ENCODE measurements around the gene ZNF823.

ZNF823 gene

DNA sequence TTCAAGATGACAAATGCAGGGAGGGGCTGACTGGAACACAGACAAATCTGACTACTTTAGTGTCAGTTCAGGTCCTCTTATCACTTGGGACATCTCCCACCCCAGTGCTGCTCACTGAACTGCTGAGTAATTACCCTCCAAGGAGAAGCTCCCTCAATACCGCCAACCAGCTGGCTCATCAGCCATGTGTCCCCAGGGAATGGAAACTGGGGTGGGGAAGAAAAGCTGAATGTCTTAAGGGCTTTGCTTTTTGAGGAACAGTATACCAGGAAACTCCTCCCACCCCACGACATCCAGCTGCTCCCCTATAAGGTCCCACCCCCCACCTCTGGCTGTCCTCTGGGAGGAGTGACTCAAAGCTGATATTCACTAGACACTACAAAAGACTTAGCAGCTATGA, 2.0 kb downstream of the ZNF823 start:
- DNase-seq, result no peak

DNA sequence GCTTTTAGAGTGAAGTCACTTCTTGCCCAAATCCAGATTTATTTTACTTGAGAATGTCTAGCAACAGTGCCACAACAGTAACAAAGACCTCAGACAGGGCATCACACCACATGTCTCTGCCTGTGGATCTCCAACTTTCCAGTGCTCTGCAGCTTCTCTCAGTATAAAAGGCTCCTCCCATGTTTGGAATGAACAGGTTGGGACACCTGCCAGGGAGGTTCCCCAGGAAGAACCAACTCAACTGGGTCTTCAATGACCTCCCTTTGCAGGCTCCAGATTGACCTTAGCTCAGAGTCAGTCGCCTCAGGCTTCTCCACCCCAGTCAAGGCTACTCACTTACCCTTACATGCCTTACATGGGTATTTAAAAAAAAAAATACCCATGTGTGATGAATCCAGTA, 3.4 kb downstream of the ZNF823 start:
- no peak for DNase-seq

DNA sequence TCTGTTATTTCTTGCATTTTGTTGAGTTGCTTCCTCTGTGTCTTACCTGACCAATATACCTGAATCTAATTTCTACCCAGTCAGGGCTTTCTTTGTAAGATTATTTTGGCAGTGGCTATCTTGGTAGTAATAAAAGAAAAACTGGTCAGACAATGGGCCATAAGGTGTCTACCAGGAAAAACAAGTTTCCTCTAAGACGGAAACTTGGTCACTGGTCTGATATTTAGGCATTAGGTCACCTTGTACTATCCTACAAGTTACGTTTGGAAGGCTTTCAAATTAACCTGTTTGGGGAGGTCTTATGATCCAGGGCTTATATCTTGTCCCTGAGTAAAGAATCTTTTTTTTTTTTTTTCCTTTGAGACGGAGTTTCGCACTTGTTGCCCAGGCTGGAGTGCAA, 9.2 kb downstream of the ZNF823 start:
- DNase-seq, result no peak

DNA sequence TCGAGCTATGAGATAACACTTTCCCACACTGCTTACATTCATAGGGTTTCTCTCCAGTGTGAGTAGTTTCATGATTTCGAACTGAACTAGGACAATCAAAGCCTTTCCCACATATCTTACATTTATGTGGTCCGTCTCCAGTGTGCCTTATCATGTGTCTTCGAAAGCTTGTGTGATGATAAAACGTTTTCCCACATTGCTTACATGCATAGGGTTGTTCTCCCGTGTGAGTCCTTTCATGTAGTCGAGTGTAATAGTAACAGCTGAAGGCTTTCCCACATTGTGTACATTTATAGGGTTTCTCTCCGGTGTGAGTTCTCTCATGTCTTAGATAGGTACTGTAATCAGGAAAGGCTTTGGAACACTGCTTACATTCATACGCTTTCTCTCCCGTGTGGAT, 16.3 kb downstream of the ZNF823 start:
- no peak for DNase-seq

DNA sequence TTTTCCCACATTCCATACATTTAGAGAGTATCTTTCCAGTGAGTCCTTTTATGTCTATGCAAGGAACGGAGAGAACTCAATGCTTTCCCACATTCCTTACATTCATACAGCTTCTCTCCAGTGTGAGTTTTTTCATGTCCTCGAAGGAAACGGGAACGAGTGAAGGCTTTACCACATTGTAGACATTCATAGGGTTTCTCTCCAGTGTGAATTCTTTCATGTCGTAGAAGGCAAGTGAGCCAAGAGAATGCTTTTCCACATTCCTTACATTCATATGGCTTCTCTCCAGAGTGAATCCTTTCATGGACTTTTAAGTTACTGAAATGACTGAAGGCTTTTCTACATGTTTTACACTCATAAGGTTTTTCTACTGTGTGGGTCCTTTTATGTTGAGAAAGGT, 17.1 kb downstream of the ZNF823 start:
- no peak for DNase-seq

DNA sequence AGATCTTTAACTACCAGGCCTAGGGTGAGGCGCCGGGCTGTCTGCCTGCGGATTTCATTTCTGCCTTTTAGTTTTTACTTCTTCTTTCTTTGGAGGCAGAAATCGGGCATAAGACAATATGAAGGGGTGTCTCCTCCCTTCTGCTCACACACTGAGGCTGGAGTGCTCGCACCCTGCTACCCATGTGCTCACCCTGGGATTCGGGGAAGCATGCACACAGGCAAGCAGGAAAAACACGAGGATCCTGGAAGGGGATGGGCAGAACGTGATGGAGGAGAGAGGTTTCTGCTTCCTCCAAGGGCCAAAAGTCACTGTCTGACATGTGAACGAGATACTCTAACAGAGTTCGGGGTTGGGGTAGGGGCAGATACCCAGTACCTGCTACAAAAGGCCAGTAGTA, 28.4 kb downstream of the ZNF823 start:
- DNase-seq, result no peak

DNA sequence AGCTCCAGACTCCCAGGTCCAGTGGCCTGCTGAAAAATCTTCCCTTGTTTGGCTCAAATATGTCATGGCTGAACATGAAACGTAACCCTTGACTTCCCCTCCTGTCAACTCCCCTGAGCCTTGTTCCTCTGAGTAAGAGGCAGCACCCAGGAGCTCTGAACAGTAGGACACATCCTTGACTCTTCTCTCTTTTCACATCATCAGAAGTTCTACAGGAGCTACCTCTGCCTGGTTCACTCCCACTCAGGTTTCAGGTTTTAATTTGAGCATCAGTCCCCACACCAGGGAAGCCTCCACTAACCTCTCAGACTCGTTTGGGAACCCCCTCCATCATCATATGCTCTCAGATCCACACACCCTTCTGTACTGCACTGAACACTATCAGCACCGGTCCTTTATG, 30.3 kb downstream of the ZNF823 start:
- DNase-seq, result no peak

DNA sequence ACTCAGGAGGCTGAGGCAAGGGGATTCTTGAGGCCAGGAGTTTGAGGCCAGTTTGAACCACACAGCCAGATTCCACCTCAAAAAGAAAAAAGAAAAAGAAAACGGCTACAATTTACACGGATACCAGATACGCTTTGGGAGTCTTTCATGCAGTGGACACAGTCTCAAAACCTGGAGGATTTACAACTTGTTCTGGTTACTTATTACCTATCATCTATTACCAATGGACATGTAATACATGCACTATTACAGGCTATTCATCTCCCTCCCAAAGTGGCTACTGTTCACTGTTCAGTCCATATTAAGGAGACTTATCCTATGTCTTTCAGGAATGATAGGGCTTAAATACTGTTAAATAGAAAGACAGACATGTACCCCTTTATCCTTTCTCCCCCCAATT, 33.3 kb downstream of the ZNF823 start:
- DNase-seq, result no peak

DNA sequence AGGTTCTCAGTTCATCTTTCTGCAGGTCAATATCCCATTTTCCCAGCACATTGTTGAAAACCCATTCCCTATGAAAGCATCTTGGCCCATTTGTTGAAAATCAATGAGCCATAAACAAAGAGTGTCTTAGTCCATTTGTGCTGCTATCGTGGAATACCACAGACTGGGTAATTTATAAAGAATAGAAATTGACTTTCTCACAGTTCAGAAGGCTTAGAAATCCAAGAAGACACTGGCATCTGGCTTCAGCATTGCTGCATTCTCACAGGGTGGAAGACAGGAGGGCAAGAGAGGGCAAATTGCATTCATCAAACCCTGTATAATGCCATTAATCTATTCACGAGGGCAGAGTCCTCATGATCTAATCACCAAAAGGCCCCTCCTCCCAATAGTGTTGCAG, 34.1 kb downstream of the ZNF823 start:
- DNase-seq, result no peak

DNA sequence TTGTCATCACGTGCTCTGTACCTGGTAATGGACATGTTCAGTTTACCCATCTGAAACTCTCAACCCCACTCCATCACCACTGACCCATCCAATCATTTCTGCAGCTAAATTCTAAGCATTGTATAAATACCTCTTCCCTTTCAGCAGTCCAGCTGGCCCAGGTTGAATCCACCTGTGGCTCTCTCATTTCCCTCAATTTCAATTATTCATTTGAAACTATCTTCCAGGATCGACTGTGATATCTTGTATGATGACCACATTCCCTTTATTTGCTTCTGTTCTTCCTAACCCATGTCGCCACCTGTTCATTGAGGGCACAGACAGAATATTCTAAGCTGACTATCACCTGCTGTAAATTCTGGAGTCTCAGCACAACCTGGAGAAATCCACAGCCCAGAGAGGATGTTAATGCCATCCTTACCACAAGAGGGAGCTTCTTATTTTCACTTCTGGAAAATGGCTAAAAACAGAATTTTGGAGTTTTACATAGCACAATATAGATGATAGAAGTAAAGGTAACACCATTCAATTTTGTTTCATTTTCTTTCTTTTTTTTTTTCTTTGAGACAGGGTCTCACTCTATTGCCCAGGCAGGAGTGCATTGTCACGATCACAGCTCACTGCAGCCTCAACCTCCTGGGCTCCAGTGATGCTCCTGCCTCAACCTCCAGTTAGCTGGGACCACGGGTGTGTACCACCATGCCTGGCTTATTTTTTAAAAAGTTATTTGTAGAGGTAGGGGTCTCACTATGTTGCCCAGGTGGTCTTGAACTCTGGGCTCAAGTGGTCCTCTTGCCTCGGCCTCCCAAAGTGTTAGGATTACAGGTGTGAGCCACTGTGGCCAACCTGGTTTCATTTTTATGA, 38.6 kb downstream of the ZNF823 start:
- DNase-seq, result no peak

DNA sequence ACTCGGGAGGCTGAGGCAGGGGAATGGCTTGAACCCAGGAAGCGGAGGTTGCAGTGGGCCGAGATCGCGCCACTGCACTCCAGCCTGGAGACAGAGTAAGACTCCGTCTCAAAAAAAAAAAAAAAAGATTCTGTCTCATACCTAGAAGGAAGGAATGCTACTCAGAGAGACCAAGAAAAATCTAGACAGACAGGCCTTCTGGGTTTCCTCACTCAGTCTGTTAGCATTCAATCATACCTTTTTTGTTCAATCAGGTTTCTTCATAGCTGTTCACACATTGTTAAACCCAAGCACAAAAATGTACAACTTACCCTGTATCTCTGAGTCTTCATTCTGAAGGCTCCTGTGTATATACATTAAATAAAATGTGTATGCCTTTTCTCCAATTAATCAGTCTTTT, 40.5 kb downstream of the ZNF823 start:
- no peak for DNase-seq

DNA sequence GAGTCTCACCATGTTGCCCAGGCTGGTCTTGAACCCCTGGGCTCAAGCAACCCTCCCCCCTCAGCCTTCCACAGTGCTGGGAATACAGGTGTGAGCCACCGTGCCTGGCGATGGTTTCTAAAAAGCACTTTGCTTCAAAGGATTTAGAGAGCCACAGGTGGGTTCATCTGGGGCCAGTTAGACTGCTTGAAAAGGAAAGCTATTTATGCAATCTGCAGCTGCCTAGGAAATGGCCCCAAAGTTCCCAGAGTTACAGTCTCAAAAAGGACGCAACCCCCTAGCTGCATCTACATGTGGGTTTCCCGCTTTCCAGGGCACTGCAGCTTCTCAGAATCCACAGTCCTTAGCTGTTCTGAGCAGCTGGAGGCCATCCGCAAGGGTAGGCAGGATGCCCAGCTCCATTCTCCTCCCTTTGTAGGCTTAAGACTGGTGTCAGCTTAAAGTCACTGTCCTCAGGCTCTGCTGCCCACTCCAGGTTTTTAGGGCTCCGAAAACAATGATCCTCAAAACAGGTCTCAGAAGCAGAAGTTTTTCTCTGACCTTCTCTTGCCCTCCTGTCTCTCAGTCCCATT, 41.4 kb downstream of the ZNF823 start:
- no peak for DNase-seq

DNA sequence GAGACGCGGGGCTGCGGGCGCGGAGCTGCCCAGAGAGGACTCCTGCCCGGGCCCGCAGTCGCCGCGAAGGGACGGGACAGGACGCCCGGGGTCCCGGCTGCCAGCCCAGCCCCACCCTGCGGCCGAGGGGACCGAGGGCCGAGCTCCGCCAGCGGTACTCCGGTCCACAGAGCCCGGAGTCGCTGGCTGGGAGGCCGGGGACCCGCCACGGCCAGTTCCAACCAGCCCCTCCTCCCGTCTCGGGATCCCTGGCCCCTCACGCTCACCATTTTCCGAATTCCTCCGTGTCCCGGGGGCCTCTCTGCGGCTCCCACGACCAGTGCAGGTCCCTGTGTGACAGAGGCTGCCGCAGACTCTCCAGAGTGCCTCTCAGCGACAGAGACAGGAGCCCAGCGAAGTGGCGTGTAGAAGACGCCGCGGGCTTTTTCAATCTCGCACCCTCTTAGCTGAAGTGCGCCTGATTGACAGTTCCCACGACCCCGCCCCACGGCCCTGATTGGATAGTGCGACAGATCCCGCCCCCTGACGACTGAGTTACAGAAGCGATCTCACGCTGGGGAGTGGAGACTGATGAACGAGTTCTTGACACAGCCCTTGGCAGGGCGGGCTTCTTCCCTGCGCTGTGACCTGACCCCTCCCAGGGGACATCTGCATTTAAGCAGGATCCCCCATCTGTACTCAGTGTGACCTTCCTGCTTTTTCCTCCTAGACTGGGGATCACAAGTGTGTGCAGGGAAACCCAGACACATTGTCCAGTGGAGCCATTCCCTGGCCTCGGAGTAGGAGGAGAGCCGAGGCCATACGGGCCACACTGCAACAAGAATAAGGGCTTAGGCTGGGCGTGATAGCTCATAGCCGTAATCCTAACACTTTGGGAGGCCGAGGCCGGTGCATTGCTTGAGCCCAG, 44.0 kb downstream of the ZNF823 start:
- peak; percentile 81 for DNase-seq

DNA sequence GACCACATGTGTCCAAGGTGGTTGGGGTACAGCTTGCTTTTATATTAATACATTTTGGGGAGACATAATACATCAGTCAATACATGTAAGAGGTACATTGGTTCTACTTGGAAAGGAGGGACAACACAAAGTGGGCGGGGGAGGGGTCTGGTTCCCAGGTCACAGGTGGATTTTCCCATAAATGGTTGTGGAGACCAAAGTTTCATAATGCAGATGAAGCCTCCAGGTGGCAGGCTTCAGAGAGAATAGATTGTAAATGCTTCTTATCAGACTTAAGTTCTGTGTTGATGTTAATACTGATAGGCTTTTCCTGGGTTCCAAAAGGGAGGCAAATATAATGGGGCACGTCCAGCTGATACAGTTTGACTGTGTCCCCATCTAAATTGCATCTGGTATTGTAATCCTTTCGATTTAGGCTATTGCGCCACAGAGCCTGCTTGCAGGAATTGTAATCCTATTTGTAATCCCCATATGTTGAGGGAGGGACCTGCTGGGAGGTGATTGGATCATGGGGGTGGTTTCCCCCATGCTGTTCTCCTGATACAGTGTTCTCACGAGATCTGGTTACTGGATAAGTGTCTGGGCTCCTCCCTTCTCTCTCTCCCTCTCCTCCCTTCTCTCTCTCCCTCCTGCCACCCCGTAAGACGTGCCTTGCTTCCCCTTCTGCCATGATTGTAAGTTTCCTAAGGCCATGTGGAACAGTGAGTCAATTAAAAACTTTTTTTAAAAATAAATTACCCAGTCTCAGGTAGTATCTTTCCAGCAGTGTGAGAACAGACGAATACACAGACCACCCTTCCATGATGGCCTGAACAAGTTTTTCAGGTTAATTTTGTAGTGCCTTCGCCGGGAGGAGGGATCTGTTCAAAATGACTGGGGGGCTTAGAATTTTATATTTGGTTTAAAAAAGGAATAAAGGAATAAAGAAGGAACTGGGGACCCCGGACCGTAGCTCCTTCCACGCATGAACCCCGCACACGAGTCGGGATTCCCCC, 44.9 kb downstream of the ZNF823 start:
- DNase-seq, result peak; percentile 66

DNA sequence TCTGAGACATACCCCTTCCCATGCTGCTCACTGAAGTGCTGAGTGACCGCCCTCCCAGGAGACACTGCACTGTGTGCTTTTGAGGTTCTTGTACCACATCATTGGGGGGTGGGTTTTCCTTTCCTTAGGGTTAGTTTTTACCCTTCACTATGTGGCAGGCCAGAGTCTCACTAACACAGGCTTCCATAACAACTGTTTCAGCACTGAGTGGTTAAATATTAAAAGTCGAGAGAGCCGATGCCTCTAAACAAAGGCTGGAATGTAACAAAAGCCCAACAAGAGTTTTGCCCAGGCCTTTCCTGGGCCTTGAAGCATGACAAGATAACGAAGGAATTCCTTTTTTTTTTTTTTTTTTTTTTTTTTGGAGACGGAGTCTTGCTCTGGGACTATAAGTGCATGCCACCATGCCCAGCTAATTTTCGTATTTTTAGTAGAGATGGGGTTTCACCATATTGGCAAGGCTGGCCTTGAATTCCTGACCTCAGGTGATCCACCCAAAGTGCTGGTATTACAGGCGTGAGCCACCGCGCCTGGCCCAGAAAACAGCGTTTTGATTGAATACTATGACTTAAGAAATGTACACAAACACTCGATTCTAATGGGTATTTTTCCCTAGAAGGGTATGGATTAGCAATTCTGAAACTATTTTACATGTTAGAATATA, 46.5 kb downstream of the ZNF823 start:
- no peak for DNase-seq

DNA sequence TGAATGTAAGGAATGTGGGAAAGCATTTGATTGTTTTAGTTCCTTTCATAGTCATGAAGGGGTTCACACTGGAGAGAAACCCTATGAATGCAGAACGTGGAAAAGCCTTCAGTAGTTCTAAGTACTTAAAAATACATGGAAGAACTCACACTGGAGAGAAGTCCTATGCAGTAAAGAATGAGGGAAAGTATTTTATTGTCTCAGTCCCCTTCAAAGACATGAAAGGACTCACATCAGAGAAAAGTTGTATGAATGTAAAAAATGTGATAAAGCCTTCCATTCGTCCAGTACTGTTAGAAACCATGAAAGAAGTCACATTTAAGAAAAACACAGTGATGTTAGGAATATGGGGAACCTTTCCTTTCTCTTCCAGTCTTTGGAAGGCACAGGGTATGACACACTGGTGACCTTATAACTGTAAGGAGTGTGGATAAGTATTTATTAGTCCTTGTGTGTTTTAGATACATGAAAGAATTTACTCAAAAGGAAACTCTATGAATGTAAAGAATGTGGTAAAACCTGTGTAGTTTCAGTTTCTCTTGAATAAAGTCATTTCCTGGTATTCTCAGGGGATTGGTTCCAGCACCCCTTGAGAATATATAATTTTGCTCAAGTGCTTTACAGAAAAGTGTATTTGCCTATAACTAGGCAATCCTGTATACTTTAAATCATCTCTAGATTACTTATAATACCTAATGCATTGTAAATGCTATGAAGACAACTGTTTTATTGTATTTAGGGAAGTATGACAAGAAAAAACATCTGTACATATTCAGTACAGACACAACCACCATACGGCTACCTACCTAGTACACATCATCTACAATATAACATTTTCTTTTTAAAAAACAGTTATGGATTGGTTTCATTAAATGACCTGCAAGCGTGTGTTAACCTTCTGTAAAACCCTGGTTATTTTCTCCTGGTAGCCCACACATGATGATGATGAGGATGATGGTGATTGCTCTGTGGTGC, 52.8 kb downstream of the ZNF823 start:
- no peak for DNase-seq

DNA sequence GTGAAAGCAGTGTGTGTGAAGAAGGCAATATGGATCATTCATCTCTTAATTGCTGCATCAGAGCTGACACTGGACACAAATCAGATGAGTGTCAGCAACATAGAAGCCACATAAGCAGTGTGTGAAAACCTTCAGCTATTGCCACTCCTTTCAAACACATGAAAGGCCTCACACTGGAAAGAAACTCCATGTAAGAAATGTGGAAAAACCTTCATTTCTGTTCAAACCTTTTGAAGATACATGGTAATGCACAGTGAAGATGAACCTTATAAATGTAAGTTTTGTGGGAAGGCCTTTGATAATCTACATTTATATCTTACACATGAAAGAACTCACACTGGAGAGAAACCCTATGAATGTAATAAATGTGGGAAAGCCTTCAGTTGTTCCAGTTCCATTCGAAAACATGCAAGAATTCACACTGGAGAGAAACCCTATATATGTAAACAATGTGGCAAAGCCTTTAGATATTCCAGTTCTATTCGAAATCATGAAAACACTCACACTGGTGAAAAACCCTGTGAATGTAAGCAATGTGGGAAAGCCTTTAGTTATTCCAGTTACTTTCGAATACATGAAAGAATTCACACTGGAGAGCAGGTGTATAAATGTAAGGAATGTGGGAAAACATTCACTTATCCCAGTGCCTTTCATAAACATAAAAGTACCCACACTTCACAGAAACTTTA, 53.6 kb downstream of the ZNF823 start:
- DNase-seq, result no peak

DNA sequence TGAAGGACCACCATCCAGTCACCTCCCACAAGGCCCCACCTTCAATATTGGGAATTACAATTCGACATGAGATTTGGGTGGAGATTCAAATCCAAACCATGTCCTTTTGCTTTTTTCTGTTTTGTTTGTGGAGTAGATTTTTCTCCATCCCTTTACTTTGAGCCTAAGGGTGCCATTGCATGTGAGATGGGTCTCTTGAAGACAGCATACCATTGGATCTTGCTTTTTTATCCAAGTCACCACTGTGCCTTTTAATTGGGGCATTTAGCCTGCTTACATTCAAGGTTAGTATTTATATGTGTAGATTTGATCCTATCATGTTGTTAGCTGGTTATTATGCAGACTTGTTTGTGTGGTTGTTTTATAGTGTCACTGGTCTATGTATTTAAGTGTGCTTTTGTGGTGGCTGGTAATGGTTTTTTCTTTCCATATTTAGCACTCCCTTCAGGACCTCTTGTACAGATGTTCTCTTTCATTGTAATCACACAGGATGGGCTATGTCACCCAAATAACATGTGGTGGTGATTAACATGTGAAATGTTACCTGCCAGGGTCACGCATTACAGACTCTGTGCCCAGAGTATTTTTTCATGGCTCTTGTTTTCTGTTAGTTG, 58.0 kb downstream of the ZNF823 start:
- no peak for DNase-seq

DNA sequence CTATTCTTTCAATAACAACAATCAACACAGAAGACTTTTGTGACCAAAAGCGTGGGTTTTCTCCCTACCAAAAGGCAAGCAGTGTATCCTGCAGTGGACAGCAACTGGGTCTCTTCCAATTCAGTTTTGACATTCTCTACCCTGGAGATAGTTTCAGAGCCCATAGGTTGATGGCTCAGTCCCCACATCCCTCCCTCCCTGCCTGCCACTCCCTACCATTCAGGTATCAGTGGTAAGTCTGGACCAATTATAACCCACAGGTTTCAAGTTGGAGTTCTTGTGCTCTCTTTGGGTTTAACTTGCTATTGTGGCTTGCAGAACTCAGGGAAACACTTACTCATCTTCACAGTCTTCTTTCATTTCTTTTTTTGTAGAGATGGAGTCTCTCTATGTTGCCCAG, 60.2 kb downstream of the ZNF823 start:
- DNase-seq, result no peak

Data from NCI-H748 treated with DMSO at 0.1 percent for 48 hours (cell line).